Ascending aorta (tissue), 2 donors: Measurements from ENCODE around the gene SH3RF1. TPM values are rescaled to one million over a fixed set of nuclear protein-coding genes. Genes with fewer than 3 reads are reported as not detected.

Source experiments
- DNase-seq, 2 donors: peaks; one replicate each; pipeline ENCODE4 v3.0.0-alpha.2; 2019; ENCODE audit warnings: low spot score in 2 of 2
- H3K27ac ChIP-seq, 2 donors: fragments of 200-600 bp; sonication (generic); one replicate each; pipeline ENCODE4 v1.5.1; 2016 to 2017; ENCODE audit warnings: mild to moderate bottlenecking in 1 of 2
- H3K27me3 ChIP-seq: fragments of 200-600 bp; sonication (generic); one replicate; pipeline ENCODE4 v1.5.1; 2017
- H3K36me3 ChIP-seq, 2 donors: fragments of 200-600 bp; sonication (generic); one replicate each; pipeline ENCODE4 v1.5.1; 2016
- H3K4me1 ChIP-seq, 2 donors: fragments of 200-600 bp; sonication (generic); one replicate each; pipeline ENCODE4 v1.5.1; 2016 to 2017; ENCODE audit warnings: mild to moderate bottlenecking in 1 of 2
- H3K4me3 ChIP-seq, 2 donors: fragments of 200-600 bp; sonication (generic); one replicate each; pipeline ENCODE4 v1.5.1; 2016 to 2017; ENCODE audit warnings: mild to moderate bottlenecking in 1 of 2
- H3K9me3 ChIP-seq, 2 donors: fragments of 200-600 bp; sonication (generic); one replicate each; pipeline ENCODE4 v1.5.1; 2016
- CTCF ChIP-seq, 3 experiments: fragments of 200-600 bp in 2 of 3; fragments of 450-650 bp in 1 of 3; sonication (generic) in 2 of 3; IDR thresholded peaks; one replicate each; pipeline ENCODE4 v1.5.1; 2016 to 2019; ENCODE audit warnings: antibody characterized with exemption in 3 of 3, mild to moderate bottlenecking in 1 of 3, moderate library complexity in 1 of 3
- intact Hi-C: fragments of 100-400 bp; cut with DNase I; formaldehyde crosslinking; loops from one replicate; pipeline ENCODE4 v1.15.1; 2023
- total RNA-seq: library from RNA; depleted of rRNA; stranded (reverse); fragments of >200 nt; gene quantifications from one replicate; pipeline ENCODE4 v1.1.0, GENCODE V29; 2016

SH3RF1 gene
- total RNA-seq, 1 donor from 2014 or later: 27.6 TPM

GRCh38 chr4:169098532-169098931, 172.2 kb downstream of the SH3RF1 start:
- Histone ChIP-seq H3K4me3 (no peak overlapping the region), H3K36me3 (peaks cover 4 to 6% of the 10 kb centered on the region in 2 donors), H3K4me1 (peaks cover 3 to 13% of the 10 kb centered on the region in 2 donors), H3K9me3 (no peaks in the 10 kb centered on the region), H3K27me3 (no peaks in the 10 kb centered on the region), H3K27ac (peak overlapping the region; percentile 72 to 79)
- TF ChIP-seq CTCF (IDR thresholded peaks at IDR 0.05): no peak
- intact Hi-C loops: loop anchor here (2.0 kb wide), 1 partner anchor 36 kb away; no protein-coding TSS in a partner anchor
- DNase-seq: no peak

GRCh38 chr4:169098054-169098497, 172.7 kb downstream of the SH3RF1 start:
- peak overlapping the region; percentile 72 to 79 for H3K27ac ChIP-seq
- intact Hi-C loops: loop anchor here (2.0 kb wide), 1 partner anchor 37 kb away; no protein-coding TSS in a partner anchor
- peaks cover 3 to 13% of the 10 kb centered on the region in 2 donors for H3K4me1 ChIP-seq
- no peak overlapping the region for H3K4me3 ChIP-seq
- no peak for DNase-seq
- H3K9me3 ChIP-seq: no peaks in the 10 kb centered on the region
- peaks cover 4 to 6% of the 10 kb centered on the region in 2 donors for H3K36me3 ChIP-seq
- no peak for TF ChIP-seq CTCF (IDR thresholded peaks at IDR 0.05)
- H3K27me3 ChIP-seq: no peaks in the 10 kb centered on the region

GRCh38 chr4:169096221-169096620, 174.5 kb downstream of the SH3RF1 start:
- H3K4me3 ChIP-seq: no peak overlapping the region
- no peak for TF ChIP-seq CTCF (IDR thresholded peaks at IDR 0.05)
- DNase-seq: no peak
- no peaks in the 10 kb centered on the region for H3K27me3 ChIP-seq
- intact Hi-C loops: no loop called here
- peaks cover 4 to 6% of the 10 kb centered on the region in 2 donors for H3K36me3 ChIP-seq
- H3K27ac ChIP-seq: no peak overlapping the region
- H3K4me1 ChIP-seq: peaks cover 3 to 13% of the 10 kb centered on the region in 2 donors
- H3K9me3 ChIP-seq: no peaks in the 10 kb centered on the region

- Histone ChIP-seq H3K27me3 (no peaks in the 10 kb centered on the region), H3K9me3 (peaks cover 0 to 9% of the 10 kb centered on the region in 2 donors), H3K4me3 (no peak overlapping the region), H3K27ac (no peak overlapping the region), H3K36me3 (peaks cover 4 to 6% of the 10 kb centered on the region in 2 donors), H3K4me1 (peaks cover 3 to 10% of the 10 kb centered on the region in 2 donors)
- no peak for TF ChIP-seq CTCF (IDR thresholded peaks at IDR 0.05)
- intact Hi-C loops: no loop called here
- DNase-seq: no peak
These were observed 176.0 kb downstream of the SH3RF1 start for GRCh38 chr4:169094656-169095231.

GRCh38 chr4:169092889-169093522, 177.8 kb downstream of the SH3RF1 start:
- TF ChIP-seq CTCF (IDR thresholded peaks at IDR 0.05): no peak
- DNase-seq: no peak
- H3K27me3 ChIP-seq: no peaks in the 10 kb centered on the region
- peaks cover 0 to 9% of the 10 kb centered on the region in 2 donors for H3K9me3 ChIP-seq
- no peaks in the 10 kb centered on the region for H3K4me1 ChIP-seq
- peaks cover 4 to 6% of the 10 kb centered on the region in 2 donors for H3K36me3 ChIP-seq
- intact Hi-C loops: no loop called here
- H3K4me3 ChIP-seq: no peak overlapping the region
- H3K27ac ChIP-seq: no peak overlapping the region
